GM12878 (cell line): ENCODE data around the gene CDCA3. TPM values are rescaled to one million over a fixed set of nuclear protein-coding genes. Genes with fewer than 3 reads are reported as not detected.

ENCODE experiments used
- SP1 ChIP-seq: IDR thresholded peaks from one replicate; pipeline ENCODE4 v1.6.1; 2011; ENCODE audit warnings: low read depth, low read length
- ZBTB40 ChIP-seq: fragments of 450-650 bp; IDR thresholded peaks from 2 replicates; pipeline ENCODE4 v1.6.1; 2016; ENCODE audit warnings: mild to moderate bottlenecking, moderate library complexity, borderline replicate concordance
- ZNF687 ChIP-seq: fragments of 450-650 bp; IDR thresholded peaks from 2 replicates; pipeline ENCODE4 v1.6.1; 2017; ENCODE audit warnings: mild to moderate bottlenecking, moderate library complexity
- polyA plus RNA-seq, 11 experiments: library from polyadenylated mRNA; depleted of rRNA in 4 of 11; unstranded in 6 of 11; stranded (reverse) in 5 of 11; fragments of >200 nt; fragmentation: Nextera tagmentation in 4 of 11; fragmentation: Illumina TruSeq in 1 of 11; extraction: Ambion mirVana in 4 of 11; extraction: Trizol in 1 of 11; gene quantifications; 1 replicate in 1 of 11; 2 replicates in 10 of 11; pipeline versions ENCODE4 v1.2.1 to v1.2.3, GENCODE V29; 2011 to 2016; ENCODE audit warnings: inconsistent platforms in 2 of 11, missing spikeins in 2 of 11, low read depth in 1 of 11
- total RNA-seq, 4 experiments: library from RNA; depleted of rRNA in 3 of 4; stranded (reverse); fragments of >200 nt in 3 of 4; fragmentation: Illumina TruSeq in 1 of 4; extraction: Trizol in 1 of 4; gene quantifications; 2 replicates each; pipeline versions ENCODE4 v1.2.1 to v1.2.3, GENCODE V29; 2013 to 2021

Gene CDCA3
- total and polyA plus RNA-seq, 10 of the 15 experiments (the other 5 are each of a cell fraction or from before 2014, with no cell fraction given), result 34.5 to 148 (median 97.4) TPM

GRCh38 chr12:6851153-6851920 lies at the start of gene CDCA3 (continued):
- TF ChIP-seq ZBTB40 (peak; percentile 44; the same call in 1 of the 2 replicates), ZNF687 (peak; percentile 47; the same call in 1 of the 2 replicates), SP1 (peak; percentile 99)
